Measurements from ENCODE around the gene ZFHX3.

Gene ZFHX3

GRCh38 chr16:72925631-72925979, 122.3 kb downstream of the ZFHX3 start:
- no peak for DNase-seq

GRCh38 chr16:72924927-72925630, 122.8 kb downstream of the ZFHX3 start:
- DNase-seq, result no peak

- no peak for DNase-seq
Measured at GRCh38 chr16:72924537-72924926, 123.4 kb downstream of the ZFHX3 start.

GRCh38 chr16:72923757-72924156, 124.2 kb downstream of the ZFHX3 start:
- no peak for DNase-seq

- DNase-seq, result no peak
Measured at GRCh38 chr16:72922714-72923113, 125.2 kb downstream of the ZFHX3 start.

GRCh38 chr16:72921620-72922019, 126.3 kb downstream of the ZFHX3 start:
- peak; percentile 39 to 77 for DNase-seq

GRCh38 chr16:72921106-72921505, 126.8 kb downstream of the ZFHX3 start:
- DNase-seq, result no peak

GRCh38 chr16:72917051-72917450, 130.9 kb downstream of the ZFHX3 start:
- DNase-seq, result no peak

- DNase-seq, result no peak
Measured at GRCh38 chr16:72915331-72915730, 132.6 kb downstream of the ZFHX3 start.

- DNase-seq, result no peak
Measured at GRCh38 chr16:72913551-72913950, 134.4 kb downstream of the ZFHX3 start.

- DNase-seq, result no peak
Measured at GRCh38 chr16:72911971-72912370, 136.0 kb downstream of the ZFHX3 start.

GRCh38 chr16:72910875-72911274, 137.1 kb downstream of the ZFHX3 start:
- DNase-seq, result no peak

- DNase-seq, result no peak
Measured at GRCh38 chr16:72910381-72910780, 137.5 kb downstream of the ZFHX3 start.

GRCh38 chr16:72909196-72909595, 138.7 kb downstream of the ZFHX3 start:
- DNase-seq, result peak in 1 of 2 experiments; percentile 14

- DNase-seq, result peak; percentile 35 to 60
Measured at GRCh38 chr16:72908362-72909167, 139.4 kb downstream of the ZFHX3 start.

GRCh38 chr16:72905581-72905980, 142.3 kb downstream of the ZFHX3 start:
- no peak for DNase-seq

GRCh38 chr16:72903176-72903575, 144.8 kb downstream of the ZFHX3 start:
- DNase-seq, result no peak

GRCh38 chr16:72902206-72902605, 145.7 kb downstream of the ZFHX3 start:
- no peak for DNase-seq

- DNase-seq, result peak in 1 of 2 experiments; percentile 31
Measured at GRCh38 chr16:72901000-72901627, 146.8 kb downstream of the ZFHX3 start.

- DNase-seq, result no peak
Measured at GRCh38 chr16:72898216-72898825, 149.6 kb downstream of the ZFHX3 start.

GRCh38 chr16:72897707-72898106, 150.2 kb downstream of the ZFHX3 start:
- DNase-seq, result no peak

GRCh38 chr16:72896485-72897118, 151.3 kb downstream of the ZFHX3 start:
- DNase-seq, result no peak

- no peak for DNase-seq
Measured at GRCh38 chr16:72895951-72896350, 152.0 kb downstream of the ZFHX3 start.
